Stimulated activated CD4-positive, alpha-beta T cell treated with anti-CD3 and anti-CD28 coated beads, Interleukin-4, amount 100 ng/mL, for 48 hours (primary cell): ENCODE measurements around the gene GABARAPL1.
"Not testable (repeated sequence)": the region's sequence is repeated elsewhere in the genome, so short reads cannot be mapped to it uniquely, and the experiment has no call there.

Experiments used
- DNase-seq, 2 donors: peaks; one replicate each; pipeline ENCODE4 v3.0.0-alpha.2; 2020; ENCODE audit warnings: low read depth in 2 of 2

The GABARAPL1 gene

DNA sequence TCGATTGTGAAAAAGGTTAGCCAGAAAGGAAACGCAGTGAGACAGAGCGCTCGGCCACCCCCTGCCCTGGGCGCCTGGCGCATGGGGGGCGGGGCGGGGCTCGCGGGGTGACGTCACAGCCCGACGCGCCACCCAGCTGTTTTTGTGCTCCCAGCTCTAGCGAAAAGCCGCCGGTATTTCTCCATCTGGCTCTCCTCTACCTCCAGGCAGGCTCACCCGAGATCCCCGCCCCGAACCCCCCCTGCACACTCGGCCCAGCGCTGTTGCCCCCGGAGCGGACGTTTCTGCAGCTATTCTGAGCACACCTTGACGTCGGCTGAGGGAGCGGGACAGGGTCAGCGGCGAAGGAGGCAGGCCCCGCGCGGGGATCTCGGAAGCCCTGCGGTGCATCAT lies at the start of gene GABARAPL1:
Gene GABARAPL1, plus strand, starts transcription at position 139 of the 393 bp plus-strand sequence. Its CDS starts 253 bp downstream, at position 392.
- DNase-seq: peak; percentile 63 to 64

- DNase-seq: no peak
Measured at GRCh38 chr12:10163084-10163483, 49.6 kb upstream of the GABARAPL1 start.

GRCh38 chr12:10165421-10165820 lies 47.3 kb upstream of the GABARAPL1 start:
- DNase-seq: no peak

DNA sequence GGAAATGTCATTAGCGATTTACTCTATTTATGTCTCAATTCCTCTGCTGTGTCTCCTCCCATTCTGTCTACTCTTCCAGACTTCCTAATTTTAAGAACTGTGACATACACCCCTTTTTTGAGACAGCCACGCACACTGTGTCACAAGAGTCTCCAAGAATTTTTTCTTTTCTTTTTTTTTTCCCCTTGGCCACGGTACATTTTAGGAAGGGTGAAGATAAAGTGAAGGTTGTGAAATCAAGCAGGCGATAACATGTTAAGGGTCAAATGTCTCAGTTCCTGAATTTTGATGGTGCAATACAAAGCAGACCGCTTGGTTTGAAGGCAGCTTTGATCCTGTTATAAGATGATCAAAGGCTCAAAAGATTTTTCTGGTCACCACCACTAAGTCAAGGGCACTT lies 45.1 kb upstream of the GABARAPL1 start:
- DNase-seq: no peak

DNA sequence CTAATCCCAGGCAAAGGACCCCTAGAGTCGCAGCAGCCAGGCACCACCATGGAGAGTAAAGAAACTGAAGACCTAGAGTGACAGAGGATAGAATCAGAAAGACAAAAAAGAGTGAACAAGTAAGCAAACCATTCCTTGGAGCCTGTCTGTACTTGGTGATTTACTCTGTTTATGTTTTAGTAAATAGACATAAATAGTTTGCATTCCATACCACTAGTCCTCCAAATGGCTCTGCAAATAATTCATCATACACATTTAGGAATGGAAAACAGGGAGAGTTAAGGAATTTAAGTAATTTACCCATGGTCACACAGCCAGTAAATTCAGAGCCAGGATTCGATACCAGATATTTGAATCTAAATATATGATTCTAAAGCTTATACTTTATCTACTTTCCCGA lies 43.6 kb upstream of the GABARAPL1 start:
- DNase-seq: no peak

DNA sequence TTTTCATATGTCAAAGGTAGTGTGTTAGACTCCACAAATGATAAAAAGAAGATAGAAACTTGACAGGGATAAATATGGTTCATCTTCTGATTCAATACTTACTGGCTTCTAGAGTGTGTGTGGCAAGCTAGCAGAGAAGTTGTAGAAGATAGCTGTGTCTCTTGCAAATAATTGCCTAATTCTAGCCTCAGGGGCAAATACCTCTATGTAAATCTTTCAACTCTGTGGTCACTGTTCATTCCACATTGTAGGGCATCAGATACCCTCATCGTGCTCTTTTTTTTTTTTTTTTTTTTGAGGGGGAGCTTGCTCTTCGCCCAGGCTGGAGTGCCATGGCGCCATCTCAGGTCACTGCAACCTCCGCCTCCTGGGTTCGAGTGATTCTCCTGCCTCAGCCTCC lies 42.5 kb upstream of the GABARAPL1 start:
- no peak for DNase-seq

GRCh38 chr12:10171973-10172728 lies 40.5 kb upstream of the GABARAPL1 start, which contains the start of gene OLR1:
OLR1 (minus strand) TSS chr12:10172132; CDS start chr12:10172077, 55 bp downstream.
- DNase-seq: no peak

DNA sequence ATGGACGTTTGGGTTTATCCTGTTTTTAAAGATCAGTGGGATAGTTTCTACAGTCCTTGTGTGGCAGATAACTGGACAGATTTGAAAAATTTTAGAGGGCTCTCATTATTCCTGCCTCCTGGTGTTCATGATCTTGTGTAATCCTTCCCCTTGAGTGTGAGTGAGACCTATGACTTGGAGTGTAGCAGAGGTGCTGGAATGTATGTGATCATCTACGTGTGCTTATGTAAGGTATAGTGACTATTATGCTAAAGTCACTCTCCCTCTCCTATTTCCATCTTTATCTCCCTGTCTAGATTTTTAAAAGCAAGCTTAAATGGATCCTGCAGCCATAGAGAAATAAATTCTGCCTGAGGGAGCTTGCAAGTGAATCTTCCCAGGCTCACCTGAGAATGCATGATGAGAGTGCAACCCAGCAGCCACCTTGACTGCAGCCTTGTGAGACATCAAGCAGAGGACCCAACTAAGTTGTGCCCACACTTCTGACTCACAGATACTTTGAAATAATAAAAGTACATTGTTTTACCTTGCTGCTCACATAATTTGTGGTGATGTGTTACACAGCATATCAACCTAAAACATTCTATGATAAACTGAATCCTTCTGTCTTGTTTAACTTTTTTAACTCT lies 37.6 kb upstream of the GABARAPL1 start:
- no peak for DNase-seq

GRCh38 chr12:10175846-10176636 lies 36.6 kb upstream of the GABARAPL1 start:
- DNase-seq: no peak

- no peak for DNase-seq
Measured at GRCh38 chr12:10178821-10179220, 33.9 kb upstream of the GABARAPL1 start, which contains the start of gene TMEM52B. TMEM52B (plus strand) TSS chr12:10179032; CDS start chr12:10179575, 543 bp downstream.

DNA sequence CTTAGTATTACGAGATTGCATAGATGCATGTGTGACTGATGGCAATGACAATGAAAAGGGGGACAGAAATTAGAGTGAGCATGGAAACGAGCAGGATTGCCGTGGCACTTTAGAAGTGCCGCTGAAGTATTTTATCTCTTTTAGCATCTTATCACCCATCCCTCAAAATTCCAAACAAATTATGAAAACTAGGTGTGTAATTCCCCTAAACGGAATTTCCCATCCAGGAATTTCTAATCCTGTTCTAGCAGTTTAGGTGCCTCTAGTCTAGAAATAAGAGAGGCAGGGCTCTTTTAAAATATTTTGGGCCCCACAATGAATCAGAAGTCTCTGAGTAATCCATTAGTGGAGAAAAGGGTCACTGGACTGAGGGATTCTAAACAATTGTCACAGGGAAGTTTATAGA lies 32.9 kb upstream of the GABARAPL1 start:
- DNase-seq: no peak

DNA sequence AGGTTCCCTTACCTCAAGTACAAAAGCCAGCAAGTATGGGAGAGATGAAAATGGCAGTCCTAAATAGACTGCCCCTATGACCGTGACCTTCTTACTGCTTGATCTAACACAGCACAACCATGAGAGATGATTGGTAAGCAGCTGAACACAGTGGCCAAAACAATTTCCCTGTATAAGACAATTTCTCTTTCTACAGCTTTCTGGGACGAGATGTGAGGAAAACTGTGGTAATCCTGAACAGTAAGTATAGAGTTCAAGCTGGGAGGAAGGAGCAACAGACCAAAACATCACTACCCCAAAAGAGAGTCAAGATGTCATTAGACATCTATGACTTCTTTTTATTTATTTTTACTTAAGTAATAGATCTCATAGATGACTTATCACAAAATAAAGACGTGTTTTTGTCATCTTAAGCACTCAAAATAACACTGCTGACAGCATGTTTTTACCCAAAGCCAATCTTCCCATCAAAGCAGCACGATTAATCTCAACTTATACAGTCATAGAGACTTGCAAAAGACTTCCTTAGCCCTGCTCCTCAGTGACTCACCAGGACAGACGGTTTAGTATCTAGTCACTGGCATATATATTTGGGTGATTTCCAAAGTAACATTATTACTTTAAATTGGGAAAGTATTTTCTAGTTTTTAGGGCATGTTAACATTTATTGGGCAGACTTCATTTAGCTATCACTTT lies 30.2 kb upstream of the GABARAPL1 start:
- no peak for DNase-seq

DNA sequence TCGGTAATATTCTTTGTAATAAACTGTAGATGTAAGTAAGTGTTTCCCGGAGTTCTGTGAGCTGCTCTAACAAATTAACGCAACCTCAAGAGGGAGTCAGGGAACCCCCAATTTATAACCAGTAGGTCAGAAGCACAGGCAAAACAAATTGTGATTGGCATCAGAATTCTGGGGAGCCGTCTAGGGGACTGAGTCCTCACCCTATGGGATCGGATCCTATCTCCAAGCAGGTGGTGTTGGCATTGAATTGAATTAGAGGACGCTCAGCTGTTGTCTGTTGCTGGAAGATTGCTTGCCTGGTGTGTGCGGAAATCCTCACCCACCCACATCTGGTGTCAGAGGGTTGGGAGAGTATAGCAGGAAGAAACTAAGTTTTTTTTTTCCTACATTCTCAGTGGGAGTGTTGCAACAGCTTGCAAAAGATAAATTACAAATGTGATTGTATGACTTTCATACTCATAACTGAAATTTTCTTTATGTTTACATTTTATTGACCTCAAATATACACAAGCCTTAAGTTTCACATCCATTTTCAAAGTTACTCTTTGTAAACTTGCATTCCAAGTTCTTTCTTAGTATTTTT lies 28.3 kb upstream of the GABARAPL1 start:
- DNase-seq: no peak

GRCh38 chr12:10186299-10186698 lies 26.4 kb upstream of the GABARAPL1 start:
- no peak for DNase-seq

DNA sequence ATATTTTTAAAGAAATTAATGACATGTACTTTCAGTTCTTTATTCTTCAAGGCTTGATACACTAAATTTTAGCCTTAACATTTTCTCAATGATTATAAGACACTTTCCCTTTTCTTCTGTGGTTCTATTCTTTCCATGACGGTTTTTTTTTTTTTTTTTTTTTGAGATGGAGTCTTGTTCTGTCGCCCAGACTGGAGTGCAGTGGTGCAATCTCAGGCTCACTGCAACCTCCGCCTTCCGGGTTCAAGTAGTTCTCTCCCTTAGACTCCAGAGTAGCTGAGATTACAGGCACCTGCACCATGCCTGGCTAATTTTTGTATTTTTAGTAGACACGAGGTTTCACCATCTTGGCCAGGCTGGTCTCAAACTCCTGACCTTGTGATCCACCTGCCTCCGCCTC lies 25.7 kb upstream of the GABARAPL1 start:
- DNase-seq: not testable (repeated sequence)

DNA sequence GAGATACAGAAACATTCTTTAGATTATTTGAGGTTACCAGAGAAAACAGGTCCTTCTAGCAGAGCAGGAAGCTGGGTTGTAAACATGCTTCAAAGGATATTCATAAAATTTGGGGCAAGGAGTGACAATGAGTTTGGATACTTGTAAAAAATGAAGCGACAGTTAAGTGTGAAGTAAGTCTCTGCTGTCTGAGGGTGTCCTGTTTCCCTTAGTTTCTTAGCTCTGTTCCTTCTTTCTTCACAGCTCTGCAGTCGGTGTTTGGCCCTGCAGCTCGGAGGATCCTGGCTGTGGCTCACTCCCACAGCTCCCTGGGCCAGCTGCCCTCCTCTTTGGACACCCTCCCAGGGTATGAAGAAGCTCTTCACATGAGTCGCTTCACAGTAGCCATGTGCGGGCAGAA lies 23.0 kb upstream of the GABARAPL1 start:
- no peak for DNase-seq

GRCh38 chr12:10190558-10191388 lies 21.9 kb upstream of the GABARAPL1 start:
- DNase-seq: peak; percentile 16 to 24

DNA sequence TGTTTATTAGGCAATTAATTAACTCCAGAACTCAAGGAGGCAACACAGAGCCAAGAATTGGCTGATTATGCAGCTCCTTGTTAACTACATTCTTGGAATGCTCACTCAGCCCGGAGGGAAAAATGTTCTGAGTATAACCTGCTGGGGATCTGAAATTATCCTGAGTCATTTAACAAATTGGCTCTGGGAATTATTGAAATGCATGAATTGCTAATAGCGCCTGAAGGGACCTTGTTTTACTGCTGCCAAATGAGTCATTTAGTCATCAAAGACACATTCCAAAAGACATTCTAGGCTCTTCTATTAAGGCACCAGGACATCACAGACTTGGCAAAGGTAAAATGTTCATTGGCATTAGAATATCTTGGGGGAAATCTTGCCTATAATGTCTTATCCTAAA lies 20.8 kb upstream of the GABARAPL1 start:
- no peak for DNase-seq

- DNase-seq: no peak
Measured at GRCh38 chr12:10194160-10194670, 18.5 kb upstream of the GABARAPL1 start.

DNA sequence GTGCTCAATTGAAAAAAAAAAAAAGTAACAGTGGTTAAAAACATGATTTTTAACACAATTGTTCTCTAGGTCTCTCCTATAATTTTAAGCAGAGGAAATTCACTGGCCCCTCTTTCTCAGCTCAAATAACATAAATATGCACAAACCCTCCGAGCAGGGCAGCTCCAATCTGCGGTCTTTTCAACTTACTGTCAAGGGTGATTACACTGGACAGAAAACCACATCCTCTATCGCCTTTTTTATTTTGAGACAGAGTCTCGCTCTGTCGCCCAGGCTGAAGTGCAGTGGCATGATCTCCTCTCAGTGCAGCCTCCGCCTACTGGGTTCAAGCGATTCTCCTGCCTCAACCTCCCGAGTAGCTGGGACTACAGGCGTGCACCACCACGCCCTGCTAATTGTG lies 16.5 kb upstream of the GABARAPL1 start:
- no peak for DNase-seq
